ENCODE measurements around the gene NUP62. TPM values are rescaled to one million over a fixed set of nuclear protein-coding genes. Genes with fewer than 3 reads are reported as not detected.

Gene NUP62
- total and polyA plus RNA-seq, 2 experiments from 2014 or later, result 55.5 to 99.4 TPM

- TF ChIP-seq POLR2AphosphoS5 (IDR thresholded peaks at IDR 0.05; ENCODE audit: low read depth) (no peak), JUNB (IDR thresholded peaks at IDR 0.05; ENCODE audit: unreplicated experiment) (no peak)
- H3K79me2 ChIP-seq (replicated peaks; ENCODE audit: insufficient read depth), result peaks cover 98% of the 10 kb centered on the region
- peaks cover 82% of the 10 kb centered on the region for H3K36me3 Mint-ChIP-seq (ENCODE audit: low read depth)
- ATAC-seq (no peak), DNase-seq (ENCODE audit: low spot score) (no peak)
- peaks cover 50% of the 10 kb centered on the region for H3K4me1 Mint-ChIP-seq
- H3K4me2 ChIP-seq, result no peak overlapping the region
- no peaks in the 10 kb centered on the region for H3K27me3 ChIP-seq (ENCODE audit: insufficient read depth)
- peaks cover 67% of the 10 kb centered on the region for H4K20me1 ChIP-seq (replicated peaks; ENCODE audit: insufficient read depth)
- peak overlapping the region; percentile 65; the same call in 1 of the 2 replicates for H3K27ac Mint-ChIP-seq
- H2AFZ ChIP-seq, result no peak overlapping the region
- peaks cover 31% of the 10 kb centered on the region for H3K27me3 Mint-ChIP-seq (ENCODE audit: insufficient read depth, low read depth, poor library complexity)
- H3K4me3 Mint-ChIP-seq, result no peak overlapping the region; the same call in 2 of the 3 replicates
- peaks cover 13% of the 10 kb centered on the region; the same call in 1 of the 2 replicates for H3F3A ChIP-seq (replicated peaks; ENCODE audit: low read depth)
- H3K4me3 ChIP-seq, result no peak overlapping the region
- no peak overlapping the region for H3K27ac ChIP-seq (ENCODE audit: low read depth)
- peaks cover 5% of the 10 kb centered on the region; the same call in 1 of the 2 replicates for H3K4me1 ChIP-seq (ENCODE audit: insufficient read depth)
- peaks cover 13% of the 10 kb centered on the region; the same call in 1 of the 2 replicates for H3K36me3 ChIP-seq (ENCODE audit: insufficient read depth)
- H3K9me2 ChIP-seq (ENCODE audit: insufficient read depth), result no peaks in the 10 kb centered on the region
- peaks cover 2% of the 10 kb centered on the region; the same call in 1 of the 3 replicates for H3K9me3 Mint-ChIP-seq
Measured at GRCh38 chr19:49920624-49921363, 8.5 kb downstream of the NUP62 start.

- Histone ChIP-seq H3K4me2 (no peak overlapping the region), H3K79me2 (replicated peaks; ENCODE audit: insufficient read depth) (peaks cover 92% of the 10 kb centered on the region), H4K20me1 (replicated peaks; ENCODE audit: insufficient read depth) (peaks cover 74% of the 10 kb centered on the region), H3F3A (replicated peaks; ENCODE audit: low read depth) (0 out of 2 replicates have a peak, but pooled peaks cover 15% of the 10 kb centered on the region), H3K4me3 (no peak overlapping the region), H2AFZ (no peak overlapping the region), H3K27me3 (ENCODE audit: insufficient read depth) (no peaks in the 10 kb centered on the region), H3K36me3 (ENCODE audit: insufficient read depth) (peaks cover 7% of the 10 kb centered on the region; the same call in 1 of the 2 replicates), H3K4me1 (ENCODE audit: insufficient read depth) (peaks cover 5% of the 10 kb centered on the region; the same call in 1 of the 2 replicates), H3K9me2 (ENCODE audit: insufficient read depth) (no peaks in the 10 kb centered on the region), H3K27ac (ENCODE audit: low read depth) (no peak overlapping the region)
- TF ChIP-seq ZNF462 (CRISPR knock-in tag; IDR thresholded peaks at IDR 0.05) (no peak), ZNF331 (CRISPR knock-in tag; IDR thresholded peaks at IDR 0.05; ENCODE audit: low read depth) (no peak), STAT1 (IDR thresholded peaks at IDR 0.05; ENCODE audit: unreplicated experiment) (no peak), EZH2 (IDR thresholded peaks at IDR 0.05; ENCODE audit: low read depth, unreplicated experiment) (no peak), JUNB (IDR thresholded peaks at IDR 0.05; ENCODE audit: unreplicated experiment) (no peak), POLR2AphosphoS5 (IDR thresholded peaks at IDR 0.05; ENCODE audit: low read depth) (no peak), CREB1 (CRISPR knock-in tag; IDR thresholded peaks at IDR 0.05; ENCODE audit: low read depth) (no peak), ETS1 (IDR thresholded peaks at IDR 0.05) (no peak), REST (IDR thresholded peaks at IDR 0.05; ENCODE audit: unreplicated experiment) (no peak), EZH2phosphoT487 (IDR thresholded peaks at IDR 0.05; ENCODE audit: unreplicated experiment) (no peak)
- peaks cover 81% of the 10 kb centered on the region for H3K36me3 Mint-ChIP-seq (ENCODE audit: low read depth)
- no peak overlapping the region for H3K27ac Mint-ChIP-seq
- H3K4me1 Mint-ChIP-seq, result peaks cover 35% of the 10 kb centered on the region
- H3K4me3 Mint-ChIP-seq, result no peak overlapping the region
- peaks cover 28% of the 10 kb centered on the region for H3K27me3 Mint-ChIP-seq (ENCODE audit: insufficient read depth, low read depth, poor library complexity)
- DNase-seq (ENCODE audit: low spot score) (no peak), ATAC-seq (no peak)
- peaks cover 5% of the 10 kb centered on the region for H3K9me3 Mint-ChIP-seq
Measured at GRCh38 chr19:49918089-49918488, 11.2 kb downstream of the NUP62 start.
